H1 (cell line): ENCODE measurements around the gene PCBP1. TPM values are rescaled to one million over a fixed set of nuclear protein-coding genes. Genes with fewer than 3 reads are reported as not detected.

ENCODE experiments used
- CTCF ChIA-PET: fragments of 300-600 bp; sonication (Branson Sonifier 250); formaldehyde crosslinking; loops from one replicate; lab custom pipeline; 2021; ENCODE audit not compliant: partially characterized antibody; lab: Charles Lee
- POLR2A ChIA-PET: fragments of 300-600 bp; sonication (Branson Sonifier 250); formaldehyde crosslinking; loops from one replicate; lab custom pipeline; 2021; ENCODE audit warnings: inconsistent platforms; ENCODE audit not compliant: partially characterized antibody; lab: Charles Lee
- DNase-seq, 2 experiments: peaks; one replicate each; pipeline versions ENCODE4 v3.0.0 to v3.0.0-alpha.2; 2010 to 2022; ENCODE audit warnings: low spot score in 2 of 2, low read depth in 1 of 2, mixed read lengths in 1 of 2
- FAIRE-seq: peaks from 2 replicates; lab custom pipeline; 2011; peaks lifted over from hg19 to GRCh38; lab: Jason Lieb, UNC
- H2AFZ ChIP-seq: 2 replicates; pipeline ENCODE4 v1.8.1; 2012; ENCODE audit warnings: low read length, inconsistent platforms
- H2AK5ac ChIP-seq: 2 replicates; pipeline ENCODE4 v1.6.1; 2013; ENCODE audit warnings: low read depth, low read length
- H2BK120ac ChIP-seq: replicated peaks from 2 replicates; pipeline ENCODE3; 2013; ENCODE audit warnings: low read depth, low read length, inconsistent platforms
- H2BK12ac ChIP-seq: 2 replicates; pipeline ENCODE4 v1.6.1; 2013; ENCODE audit warnings: low read depth, low read length
- H2BK15ac ChIP-seq: 2 replicates; pipeline ENCODE4 v1.6.1; 2013; ENCODE audit warnings: low read length
- H2BK20ac ChIP-seq: 2 replicates; pipeline ENCODE4 v1.6.1; 2013; ENCODE audit warnings: low read length
- H2BK5ac ChIP-seq: 2 replicates; pipeline ENCODE4 v1.6.1; 2013; ENCODE audit warnings: low read depth, low read length
- H3K14ac ChIP-seq: 2 replicates; pipeline ENCODE4 v1.6.1; 2013; ENCODE audit warnings: inconsistent platforms; ENCODE audit not compliant: insufficient read length
- H3K18ac ChIP-seq: 2 replicates; pipeline ENCODE4 v1.6.1; 2013; ENCODE audit warnings: low read length; ENCODE audit errors: extremely low read depth
- H3K23ac ChIP-seq: 2 replicates; pipeline ENCODE4 v1.6.1; 2013; ENCODE audit warnings: inconsistent platforms; ENCODE audit not compliant: insufficient read length
- H3K23me2 ChIP-seq: 2 replicates; pipeline ENCODE4 v1.6.1; 2013; ENCODE audit warnings: low read depth, low read length
- H3K27ac ChIP-seq: 2 replicates; pipeline ENCODE4 v1.6.1; 2011; ENCODE audit warnings: low read depth, low read length, inconsistent platforms
- H3K27me3 ChIP-seq, 4 experiments: replicated peaks in 1 of 4; 1 replicate in 1 of 4; 2 replicates in 3 of 4; pipeline versions ENCODE4 v1.6.1 to v1.8.1; 2011 to 2013; ENCODE audit warnings: low read length in 3 of 4, mild to moderate bottlenecking in 3 of 4, inconsistent platforms in 2 of 4, mixed read lengths in 2 of 4, moderate library complexity in 1 of 4; ENCODE audit not compliant: control insufficient read depth in 3 of 4, insufficient read depth in 3 of 4; ENCODE audit errors: extremely low read depth in 1 of 4
- H3K36me3 ChIP-seq, 4 experiments: 2 replicates each; pipeline versions ENCODE4 v1.6.1 to v1.8.1; 2011 to 2013; ENCODE audit warnings: mild to moderate bottlenecking in 4 of 4, low read length in 3 of 4, moderate library complexity in 2 of 4, control low read depth in 1 of 4, inconsistent platforms in 1 of 4; ENCODE audit not compliant: insufficient read depth in 4 of 4, control insufficient read depth in 2 of 4
- H3K4ac ChIP-seq: replicated peaks from 2 replicates; pipeline ENCODE3; 2013; ENCODE audit warnings: low read length, low read depth, mixed read lengths, inconsistent platforms; ENCODE audit not compliant: insufficient read length
- H3K4me1 ChIP-seq, 4 experiments: replicated peaks in 1 of 4; 1 replicate in 1 of 4; 2 replicates in 3 of 4; pipeline versions ENCODE4 v1.6.1 to v1.8.1; 2011 to 2013; ENCODE audit warnings: low read length in 3 of 4, inconsistent platforms in 2 of 4, mixed read lengths in 1 of 4; ENCODE audit not compliant: insufficient read depth in 4 of 4, control insufficient read depth in 3 of 4
- H3K4me2 ChIP-seq, 2 experiments: 2 replicates each; pipeline versions ENCODE4 v1.6.1 to v1.8.1; 2011 to 2013; ENCODE audit warnings: low read depth in 2 of 2, low read length in 2 of 2, control low read depth in 1 of 2, inconsistent platforms in 1 of 2, mild to moderate bottlenecking in 1 of 2; ENCODE audit not compliant: insufficient read depth in 1 of 2
- H3K4me3 ChIP-seq, 4 experiments: fragments of 200-600, 300-600 bp in 1 of 4; sonication (generic), shearing (Covaris generic), sonication (Bioruptor Twin) in 1 of 4; 2 replicates each; pipeline versions ENCODE4 v1.5.1 to v1.8.1; 2011 to 2016; ENCODE audit warnings: low read length in 4 of 4, low read depth in 3 of 4, control low read depth in 2 of 4, inconsistent platforms in 2 of 4, mild to moderate bottlenecking in 2 of 4, mixed read lengths in 1 of 4, moderate library complexity in 1 of 4; ENCODE audit not compliant: insufficient read depth in 2 of 4; ENCODE audit errors: extremely low read depth in 1 of 4
- H3K56ac ChIP-seq: replicated peaks from 2 replicates; pipeline ENCODE3; 2013; ENCODE audit warnings: low read depth, mild to moderate bottlenecking, mixed read lengths, low read length, inconsistent platforms; ENCODE audit not compliant: insufficient read length
- H3K79me1 ChIP-seq: 2 replicates; pipeline ENCODE4 v1.6.1; 2013; ENCODE audit warnings: low read depth, low read length, control low read depth
- H3K79me2 ChIP-seq, 2 experiments: 2 replicates each; pipeline versions ENCODE4 v1.6.1 to v1.8.1; 2012 to 2013; ENCODE audit warnings: low read length in 2 of 2, mild to moderate bottlenecking in 2 of 2, inconsistent platforms in 1 of 2; ENCODE audit not compliant: insufficient read depth in 2 of 2, control insufficient read depth in 1 of 2
- H3K9ac ChIP-seq, 4 experiments: replicated peaks in 1 of 4; 1 replicate in 1 of 4; 2 replicates in 3 of 4; pipeline versions ENCODE4 v1.6.1 to v1.8.1; 2011 to 2013; ENCODE audit warnings: low read depth in 3 of 4, low read length in 3 of 4, control low read depth in 2 of 4, mild to moderate bottlenecking in 2 of 4, moderate library complexity in 2 of 4, inconsistent platforms in 1 of 4; ENCODE audit errors: extremely low read depth in 1 of 4
- H3K9me3 ChIP-seq, 2 experiments: 2 replicates each; pipeline versions ENCODE4 v1.6.1 to v1.8.1; 2012 to 2013; ENCODE audit warnings: mild to moderate bottlenecking in 2 of 2, moderate library complexity in 2 of 2, control low read depth in 1 of 2, inconsistent platforms in 1 of 2, low read depth in 1 of 2, low read length in 1 of 2, mixed read lengths in 1 of 2; ENCODE audit not compliant: insufficient read depth in 2 of 2
- H4K20me1 ChIP-seq, 2 experiments: replicated peaks in 1 of 2; 2 replicates each; pipeline versions ENCODE3 to v1.8.1; 2011 to 2013; ENCODE audit warnings: inconsistent platforms in 2 of 2, low read length in 2 of 2, mild to moderate bottlenecking in 1 of 2; ENCODE audit not compliant: insufficient read depth in 2 of 2, control insufficient read depth in 1 of 2
- H4K5ac ChIP-seq: 2 replicates; pipeline ENCODE4 v1.6.1; 2013; ENCODE audit warnings: low read length, low read depth, mixed read lengths, inconsistent platforms; ENCODE audit not compliant: insufficient read length
- H4K8ac ChIP-seq: 2 replicates; pipeline ENCODE4 v1.8.0; 2013; ENCODE audit warnings: mild to moderate bottlenecking, moderate library complexity, low read length, inconsistent platforms; ENCODE audit not compliant: insufficient read depth; ENCODE audit errors: extremely low read depth
- H4K91ac ChIP-seq: replicated peaks from 2 replicates; pipeline ENCODE3; 2013; ENCODE audit warnings: low read length, mixed read lengths, inconsistent platforms; ENCODE audit not compliant: insufficient read length
- GABPA ChIP-seq: IDR thresholded peaks from 2 replicates; pipeline ENCODE4 v1.6.1; 2011; ENCODE audit warnings: mild to moderate bottlenecking, low read length, moderate library complexity, borderline replicate concordance; ENCODE audit not compliant: insufficient read depth
- POLR2AphosphoS5 ChIP-seq: IDR thresholded peaks from 2 replicates; pipeline ENCODE4 v1.6.1; 2011; ENCODE audit warnings: low read depth, low read length
- RFX5 ChIP-seq: IDR thresholded peaks from 2 replicates; pipeline ENCODE4 v1.6.1; 2011; ENCODE audit warnings: low read depth, low read length, improper control_type of control experiment, borderline replicate concordance
- SP1 ChIP-seq: IDR thresholded peaks from 2 replicates; pipeline ENCODE4 v1.6.1; 2011; ENCODE audit warnings: low read depth, low read length
- SRF ChIP-seq: IDR thresholded peaks from 2 replicates; pipeline ENCODE4 v1.6.1; 2011; ENCODE audit warnings: mild to moderate bottlenecking, low read depth, low read length, moderate library complexity
- TAF1 ChIP-seq: IDR thresholded peaks from 2 replicates; pipeline ENCODE4 v1.6.1; 2011; ENCODE audit warnings: mild to moderate bottlenecking, low read depth, low read length
- WGBS, 2 experiments: shearing (Covaris generic) in 1 of 2; methylation state at CpG; one replicate each; pipeline versions ENCODE4 v1.1.6 to v1.1.7; 2013 to 2015; ENCODE audit warnings: low lambda C conversion rate in 2 of 2, mixed read lengths in 2 of 2, inconsistent platforms in 1 of 2, low coverage in 1 of 2, missing lambda C conversion rate in 1 of 2; ENCODE audit not compliant: insufficient replicate concordance in 2 of 2, insufficient coverage in 1 of 2, insufficient read length in 1 of 2; ENCODE audit errors: extremely low coverage in 1 of 2, missing lambda C conversion rate in 1 of 2; 5-methylcytosine and 5-hydroxymethylcytosine counted together
- polyA plus RNA-seq, 7 experiments: library from polyadenylated mRNA; depleted of rRNA in 3 of 7; stranded (reverse) in 5 of 7; unstranded in 2 of 7; fragments of >200 nt in 5 of 7; fragments of 200-250 nt in 2 of 7; gene quantifications; 1 replicate in 5 of 7; 2 replicates in 1 of 7; 4 replicates in 1 of 7; pipeline versions ENCODE4 v1.2.1 to v1.2.3, GENCODE V29; 2011 to 2013; ENCODE audit warnings: missing spikeins in 2 of 7, mixed read lengths in 2 of 7
- total RNA-seq: library from RNA; stranded (reverse); fragmentation: NEBNext Ultra II Directional; extraction: Animal tissue kit (Norgen Biotek cat#: 25700); gene quantifications from 2 replicates; pipeline ENCODE4 v1.2.1, GENCODE V29; 2021

The PCBP1 gene
- total and polyA plus RNA-seq, 2 of the 8 experiments (the other 6 are each of a cell fraction or from before 2014, with no cell fraction given) = 279 to 493 TPM

DNA sequence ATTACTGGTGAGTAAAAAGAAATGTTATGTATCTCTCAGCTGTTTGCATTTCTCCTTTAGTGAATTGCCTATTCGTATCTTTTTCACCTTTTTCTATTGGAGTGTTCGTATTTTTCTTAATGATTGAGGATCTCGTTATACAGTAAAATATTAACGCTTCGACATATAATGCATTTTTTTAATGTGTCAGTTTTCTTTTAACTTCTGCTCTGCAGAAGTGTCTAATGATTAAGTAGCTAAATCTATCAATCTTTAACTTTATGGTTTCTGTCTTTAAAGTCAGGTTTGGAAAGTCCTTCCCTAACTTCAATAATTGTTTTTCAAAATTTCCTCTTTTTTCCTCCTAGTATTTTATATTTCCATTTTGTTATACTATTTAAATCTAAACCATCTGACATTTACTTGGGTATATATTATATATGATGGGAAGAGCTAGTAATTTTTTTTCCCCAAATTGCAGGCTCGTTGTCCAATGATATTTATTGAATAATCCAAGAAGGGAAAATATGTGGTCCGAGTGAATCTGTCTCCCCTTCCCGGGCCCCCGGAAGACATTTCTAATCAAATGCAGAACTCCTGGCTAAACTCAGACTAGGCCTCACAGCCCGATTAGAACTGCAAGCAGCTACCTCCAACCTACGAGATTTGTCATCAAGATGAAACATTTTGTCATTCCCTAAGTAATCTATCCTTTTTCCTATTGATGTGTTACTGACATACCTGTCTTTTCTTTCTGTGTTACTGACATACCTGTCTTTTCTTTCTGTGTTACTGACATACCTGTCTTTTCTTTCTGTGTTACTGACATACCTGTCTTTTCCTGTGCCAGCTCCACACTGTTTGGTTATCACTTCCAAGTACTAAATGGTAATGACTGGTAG, 17.2 kb downstream of the PCBP1 start:
- Histone ChIP-seq H3K79me1 (no peaks in the 10 kb centered on the region), H3K27me3 (no peaks in the 10 kb centered on the region), H3K4me3 (no peak overlapping the region), H3K23ac (no peak overlapping the region), H4K5ac (no peak overlapping the region), H2BK15ac (no peak overlapping the region), H4K91ac (no peak overlapping the region), H2AK5ac (no peak overlapping the region), H2AFZ (no peak overlapping the region), H3K23me2 (peaks cover 2% of the 10 kb centered on the region; the same call in 1 of the 2 replicates), H2BK12ac (no peak overlapping the region), H3K4me2 (no peak overlapping the region), H3K14ac (no peak overlapping the region), H3K18ac (no peak overlapping the region), H2BK120ac (no peak overlapping the region), H3K56ac (no peak overlapping the region), H2BK5ac (no peak overlapping the region), H3K4ac (no peak overlapping the region), H3K9ac (no peak overlapping the region; a peak in 1 of 7 replicates), H3K79me2 (no peaks in the 10 kb centered on the region), H3K36me3 (no peaks in the 10 kb centered on the region), H3K4me1 (peaks cover 7 to 16% (median 11%) of the 10 kb centered on the region in 4 experiments), H3K9me3 (no peaks in the 10 kb centered on the region), H4K20me1 (no peaks in the 10 kb centered on the region), H2BK20ac (no peak overlapping the region), H4K8ac (no peak overlapping the region), H3K27ac (no peak overlapping the region)
- CTCF ChIA-PET = interaction anchor here (0.6 to 1.7 kb wide), 12 partner anchors 11 to 123 kb away, joined by 3 to 6 read pairs (median 4); no protein-coding TSS in a partner anchor
- POLR2A ChIA-PET = interaction anchor here (0.6 to 51.3 kb wide), 8 partner anchors 18 to 325 kb away, joined by 3 to 1553 read pairs (median 4); partner anchors contain the start of gene PCBP1
- FAIRE-seq (no peak), DNase-seq (no peak)
- TF ChIP-seq SP1 (peak; percentile 74; the same call in 1 of the 2 replicates), POLR2AphosphoS5 (no peak), SRF (peak; percentile 75), TAF1 (no peak), GABPA (no peak), RFX5 (no peak)
- WGBS, 2 experiments = 74% methylated on average over 11 of the region's 11 CpGs; no CpG with 5 or more reads in 1 of the 2 experiments
